ENCODE measurements around the gene MEIS2.

DNA sequence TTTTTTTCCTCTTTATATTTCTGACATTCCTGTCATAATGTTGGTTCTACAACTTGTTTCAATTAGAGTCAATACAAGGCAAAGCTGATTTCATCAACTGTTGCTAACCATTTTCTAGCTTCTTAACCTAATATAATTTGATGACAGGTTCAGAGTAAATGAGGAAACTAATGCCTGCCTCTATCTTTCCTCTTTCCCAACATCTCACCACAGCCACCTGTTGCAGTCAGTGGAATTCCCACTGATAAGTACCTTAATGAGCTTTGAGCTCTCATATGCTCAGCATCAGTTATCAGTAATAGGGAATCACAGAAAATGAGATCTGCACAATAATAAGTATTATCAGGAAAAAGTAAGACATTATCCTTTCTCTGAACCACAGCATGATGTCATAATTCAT lies 241.9 kb downstream of the MEIS2 start:
- TF ChIP-seq NR2F1 (CRISPR knock-in tag; IDR thresholded peaks at IDR 0.05) (no peak), GLI4 (CRISPR knock-in tag; IDR thresholded peaks at IDR 0.05; ENCODE audit: borderline replicate concordance) (no peak), SMC3 (IDR thresholded peaks at IDR 0.05; ENCODE audit: low read length) (no peak), KDM2A (CRISPR knock-in tag; IDR thresholded peaks at IDR 0.05; ENCODE audit: borderline replicate concordance, low read depth) (no peak), KDM5A (IDR thresholded peaks at IDR 0.05; ENCODE audit: borderline replicate concordance, low read length) (no peak), EP300 (IDR thresholded peaks at IDR 0.05; ENCODE audit: low read depth in 2 of 2, low read length in 2 of 2) (no peak), EP300 (CRISPR knock-in tag; IDR thresholded peaks at IDR 0.05; ENCODE audit: borderline replicate concordance) (no peak), RARG (CRISPR knock-in tag; IDR thresholded peaks at IDR 0.05; ENCODE audit: low read depth) (no peak), MTA3 (CRISPR knock-in tag; IDR thresholded peaks at IDR 0.05) (no peak), POLR2AphosphoS5 (IDR thresholded peaks at IDR 0.05; ENCODE audit: low read depth, low read length) (no peak), MAFK (conservative IDR thresholded peaks at IDR 0.05 in 1 of 2, IDR thresholded peaks at IDR 0.05 in 1 of 2; ENCODE audit: low read length in 2 of 2) (no peak)
- TF ChIP-seq, protein P1, sequence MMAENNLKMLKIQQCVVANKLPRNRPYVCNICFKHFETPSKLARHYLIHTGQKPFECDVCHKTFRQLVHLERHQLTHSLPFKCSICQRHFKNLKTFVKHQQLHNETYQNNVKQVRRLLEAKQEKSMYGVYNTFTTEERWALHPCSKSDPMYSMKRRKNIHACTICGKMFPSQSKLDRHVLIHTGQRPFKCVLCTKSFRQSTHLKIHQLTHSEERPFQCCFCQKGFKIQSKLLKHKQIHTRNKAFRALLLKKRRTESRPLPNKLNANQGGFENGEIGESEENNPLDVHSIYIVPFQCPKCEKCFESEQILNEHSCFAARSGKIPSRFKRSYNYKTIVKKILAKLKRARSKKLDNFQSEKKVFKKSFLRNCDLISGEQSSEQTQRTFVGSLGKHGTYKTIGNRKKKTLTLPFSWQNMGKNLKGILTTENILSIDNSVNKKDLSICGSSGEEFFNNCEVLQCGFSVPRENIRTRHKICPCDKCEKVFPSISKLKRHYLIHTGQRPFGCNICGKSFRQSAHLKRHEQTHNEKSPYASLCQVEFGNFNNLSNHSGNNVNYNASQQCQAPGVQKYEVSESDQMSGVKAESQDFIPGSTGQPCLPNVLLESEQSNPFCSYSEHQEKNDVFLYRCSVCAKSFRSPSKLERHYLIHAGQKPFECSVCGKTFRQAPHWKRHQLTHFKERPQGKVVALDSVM (CRISPR knock-in tag; IDR thresholded peaks at IDR 0.05), result no peak
- TF ChIP-seq, protein P2, sequence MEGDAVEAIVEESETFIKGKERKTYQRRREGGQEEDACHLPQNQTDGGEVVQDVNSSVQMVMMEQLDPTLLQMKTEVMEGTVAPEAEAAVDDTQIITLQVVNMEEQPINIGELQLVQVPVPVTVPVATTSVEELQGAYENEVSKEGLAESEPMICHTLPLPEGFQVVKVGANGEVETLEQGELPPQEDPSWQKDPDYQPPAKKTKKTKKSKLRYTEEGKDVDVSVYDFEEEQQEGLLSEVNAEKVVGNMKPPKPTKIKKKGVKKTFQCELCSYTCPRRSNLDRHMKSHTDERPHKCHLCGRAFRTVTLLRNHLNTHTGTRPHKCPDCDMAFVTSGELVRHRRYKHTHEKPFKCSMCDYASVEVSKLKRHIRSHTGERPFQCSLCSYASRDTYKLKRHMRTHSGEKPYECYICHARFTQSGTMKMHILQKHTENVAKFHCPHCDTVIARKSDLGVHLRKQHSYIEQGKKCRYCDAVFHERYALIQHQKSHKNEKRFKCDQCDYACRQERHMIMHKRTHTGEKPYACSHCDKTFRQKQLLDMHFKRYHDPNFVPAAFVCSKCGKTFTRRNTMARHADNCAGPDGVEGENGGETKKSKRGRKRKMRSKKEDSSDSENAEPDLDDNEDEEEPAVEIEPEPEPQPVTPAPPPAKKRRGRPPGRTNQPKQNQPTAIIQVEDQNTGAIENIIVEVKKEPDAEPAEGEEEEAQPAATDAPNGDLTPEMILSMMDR (CRISPR knock-in tag; IDR thresholded peaks at IDR 0.05), result no peak

All from HepG2 (cell line).